H1 (cell line): ENCODE data around the gene EIF4E3. TPM values are rescaled to one million over a fixed set of nuclear protein-coding genes. Genes with fewer than 3 reads are reported as not detected.

ENCODE experiments used
- CTCF ChIA-PET: fragments of 300-600 bp; sonication (Branson Sonifier 250); formaldehyde crosslinking; loops from one replicate; lab custom pipeline; 2021; ENCODE audit not compliant: partially characterized antibody; lab: Charles Lee
- POLR2A ChIA-PET: fragments of 300-600 bp; sonication (Branson Sonifier 250); formaldehyde crosslinking; loops from one replicate; lab custom pipeline; 2021; ENCODE audit warnings: inconsistent platforms; ENCODE audit not compliant: partially characterized antibody; lab: Charles Lee
- DNase-seq, 2 experiments: peaks; one replicate each; pipeline versions ENCODE4 v3.0.0 to v3.0.0-alpha.2; 2010 to 2022; ENCODE audit warnings: low spot score in 2 of 2, low read depth in 1 of 2, mixed read lengths in 1 of 2
- FAIRE-seq: peaks from 2 replicates; lab custom pipeline; 2011; peaks lifted over from hg19 to GRCh38; lab: Jason Lieb, UNC
- H2AFZ ChIP-seq: 2 replicates; pipeline ENCODE4 v1.8.1; 2012; ENCODE audit warnings: low read length, inconsistent platforms
- H2AK5ac ChIP-seq: 2 replicates; pipeline ENCODE4 v1.6.1; 2013; ENCODE audit warnings: low read depth, low read length
- H2BK120ac ChIP-seq: replicated peaks from 2 replicates; pipeline ENCODE3; 2013; ENCODE audit warnings: low read depth, low read length, inconsistent platforms
- H2BK12ac ChIP-seq: 2 replicates; pipeline ENCODE4 v1.6.1; 2013; ENCODE audit warnings: low read depth, low read length
- H2BK15ac ChIP-seq: 2 replicates; pipeline ENCODE4 v1.6.1; 2013; ENCODE audit warnings: low read length
- H2BK20ac ChIP-seq: 2 replicates; pipeline ENCODE4 v1.6.1; 2013; ENCODE audit warnings: low read length
- H2BK5ac ChIP-seq: 2 replicates; pipeline ENCODE4 v1.6.1; 2013; ENCODE audit warnings: low read depth, low read length
- H3K14ac ChIP-seq: 2 replicates; pipeline ENCODE4 v1.6.1; 2013; ENCODE audit warnings: inconsistent platforms; ENCODE audit not compliant: insufficient read length
- H3K18ac ChIP-seq: 2 replicates; pipeline ENCODE4 v1.6.1; 2013; ENCODE audit warnings: low read length; ENCODE audit errors: extremely low read depth
- H3K23ac ChIP-seq: 2 replicates; pipeline ENCODE4 v1.6.1; 2013; ENCODE audit warnings: inconsistent platforms; ENCODE audit not compliant: insufficient read length
- H3K23me2 ChIP-seq: 2 replicates; pipeline ENCODE4 v1.6.1; 2013; ENCODE audit warnings: low read depth, low read length
- H3K27ac ChIP-seq: 2 replicates; pipeline ENCODE4 v1.6.1; 2011; ENCODE audit warnings: low read depth, low read length, inconsistent platforms
- H3K27me3 ChIP-seq, 4 experiments: replicated peaks in 1 of 4; 1 replicate in 1 of 4; 2 replicates in 3 of 4; pipeline versions ENCODE4 v1.6.1 to v1.8.1; 2011 to 2013; ENCODE audit warnings: low read length in 3 of 4, mild to moderate bottlenecking in 3 of 4, inconsistent platforms in 2 of 4, mixed read lengths in 2 of 4, moderate library complexity in 1 of 4; ENCODE audit not compliant: control insufficient read depth in 3 of 4, insufficient read depth in 3 of 4; ENCODE audit errors: extremely low read depth in 1 of 4
- H3K36me3 ChIP-seq, 4 experiments: 2 replicates each; pipeline versions ENCODE4 v1.6.1 to v1.8.1; 2011 to 2013; ENCODE audit warnings: mild to moderate bottlenecking in 4 of 4, low read length in 3 of 4, moderate library complexity in 2 of 4, control low read depth in 1 of 4, inconsistent platforms in 1 of 4; ENCODE audit not compliant: insufficient read depth in 4 of 4, control insufficient read depth in 2 of 4
- H3K4ac ChIP-seq: replicated peaks from 2 replicates; pipeline ENCODE3; 2013; ENCODE audit warnings: low read length, low read depth, mixed read lengths, inconsistent platforms; ENCODE audit not compliant: insufficient read length
- H3K4me1 ChIP-seq, 4 experiments: replicated peaks in 1 of 4; 1 replicate in 1 of 4; 2 replicates in 3 of 4; pipeline versions ENCODE4 v1.6.1 to v1.8.1; 2011 to 2013; ENCODE audit warnings: low read length in 3 of 4, inconsistent platforms in 2 of 4, mixed read lengths in 1 of 4; ENCODE audit not compliant: insufficient read depth in 4 of 4, control insufficient read depth in 3 of 4
- H3K4me2 ChIP-seq, 2 experiments: 2 replicates each; pipeline versions ENCODE4 v1.6.1 to v1.8.1; 2011 to 2013; ENCODE audit warnings: low read depth in 2 of 2, low read length in 2 of 2, control low read depth in 1 of 2, inconsistent platforms in 1 of 2, mild to moderate bottlenecking in 1 of 2; ENCODE audit not compliant: insufficient read depth in 1 of 2
- H3K4me3 ChIP-seq, 4 experiments: fragments of 200-600, 300-600 bp in 1 of 4; sonication (generic), shearing (Covaris generic), sonication (Bioruptor Twin) in 1 of 4; 2 replicates each; pipeline versions ENCODE4 v1.5.1 to v1.8.1; 2011 to 2016; ENCODE audit warnings: low read length in 4 of 4, low read depth in 3 of 4, control low read depth in 2 of 4, inconsistent platforms in 2 of 4, mild to moderate bottlenecking in 2 of 4, mixed read lengths in 1 of 4, moderate library complexity in 1 of 4; ENCODE audit not compliant: insufficient read depth in 2 of 4; ENCODE audit errors: extremely low read depth in 1 of 4
- H3K56ac ChIP-seq: replicated peaks from 2 replicates; pipeline ENCODE3; 2013; ENCODE audit warnings: low read depth, mild to moderate bottlenecking, mixed read lengths, low read length, inconsistent platforms; ENCODE audit not compliant: insufficient read length
- H3K79me1 ChIP-seq: 2 replicates; pipeline ENCODE4 v1.6.1; 2013; ENCODE audit warnings: low read depth, low read length, control low read depth
- H3K79me2 ChIP-seq, 2 experiments: 2 replicates each; pipeline versions ENCODE4 v1.6.1 to v1.8.1; 2012 to 2013; ENCODE audit warnings: low read length in 2 of 2, mild to moderate bottlenecking in 2 of 2, inconsistent platforms in 1 of 2; ENCODE audit not compliant: insufficient read depth in 2 of 2, control insufficient read depth in 1 of 2
- H3K9ac ChIP-seq, 4 experiments: replicated peaks in 1 of 4; 1 replicate in 1 of 4; 2 replicates in 3 of 4; pipeline versions ENCODE4 v1.6.1 to v1.8.1; 2011 to 2013; ENCODE audit warnings: low read depth in 3 of 4, low read length in 3 of 4, control low read depth in 2 of 4, mild to moderate bottlenecking in 2 of 4, moderate library complexity in 2 of 4, inconsistent platforms in 1 of 4; ENCODE audit errors: extremely low read depth in 1 of 4
- H3K9me3 ChIP-seq, 2 experiments: 2 replicates each; pipeline versions ENCODE4 v1.6.1 to v1.8.1; 2012 to 2013; ENCODE audit warnings: mild to moderate bottlenecking in 2 of 2, moderate library complexity in 2 of 2, control low read depth in 1 of 2, inconsistent platforms in 1 of 2, low read depth in 1 of 2, low read length in 1 of 2, mixed read lengths in 1 of 2; ENCODE audit not compliant: insufficient read depth in 2 of 2
- H4K20me1 ChIP-seq, 2 experiments: replicated peaks in 1 of 2; 2 replicates each; pipeline versions ENCODE3 to v1.8.1; 2011 to 2013; ENCODE audit warnings: inconsistent platforms in 2 of 2, low read length in 2 of 2, mild to moderate bottlenecking in 1 of 2; ENCODE audit not compliant: insufficient read depth in 2 of 2, control insufficient read depth in 1 of 2
- H4K5ac ChIP-seq: 2 replicates; pipeline ENCODE4 v1.6.1; 2013; ENCODE audit warnings: low read length, low read depth, mixed read lengths, inconsistent platforms; ENCODE audit not compliant: insufficient read length
- H4K8ac ChIP-seq: 2 replicates; pipeline ENCODE4 v1.8.0; 2013; ENCODE audit warnings: mild to moderate bottlenecking, moderate library complexity, low read length, inconsistent platforms; ENCODE audit not compliant: insufficient read depth; ENCODE audit errors: extremely low read depth
- H4K91ac ChIP-seq: replicated peaks from 2 replicates; pipeline ENCODE3; 2013; ENCODE audit warnings: low read length, mixed read lengths, inconsistent platforms; ENCODE audit not compliant: insufficient read length
- BRCA1 ChIP-seq: IDR thresholded peaks from 2 replicates; pipeline ENCODE4 v1.6.1; 2012; ENCODE audit warnings: low read depth, low read length, improper control_type of control experiment
- CBX8 ChIP-seq: fragments of 300-800, 300-1000 bp; sonication (generic); IDR thresholded peaks from 2 replicates; pipeline ENCODE4 v1.7.1; 2016; ENCODE audit warnings: low read depth, low read length, borderline replicate concordance
- CREB1 ChIP-seq: IDR thresholded peaks from 2 replicates; pipeline ENCODE4 v1.6.1; 2012; ENCODE audit warnings: inconsistent platforms
- CTBP2 ChIP-seq: IDR thresholded peaks from 2 replicates; pipeline ENCODE4 v1.7.0; 2011; ENCODE audit warnings: borderline replicate concordance, mild to moderate bottlenecking, moderate library complexity, mixed read lengths, low read length; ENCODE audit not compliant: insufficient read depth, insufficient read length
- EZH2 ChIP-seq: fragments of 200-600 bp; sonication (generic); IDR thresholded peaks from 2 replicates; pipeline ENCODE4 v1.7.1; 2012; ENCODE audit warnings: low read depth, mild to moderate bottlenecking, moderate library complexity, low read length, inconsistent platforms; ENCODE audit not compliant: severe bottlenecking
- GABPA ChIP-seq: IDR thresholded peaks from 2 replicates; pipeline ENCODE4 v1.6.1; 2011; ENCODE audit warnings: mild to moderate bottlenecking, low read length, moderate library complexity, borderline replicate concordance; ENCODE audit not compliant: insufficient read depth
- MAX ChIP-seq: IDR thresholded peaks from 2 replicates; pipeline ENCODE4 v1.6.1; 2012; ENCODE audit warnings: inconsistent platforms
- TAF1 ChIP-seq: IDR thresholded peaks from 2 replicates; pipeline ENCODE4 v1.6.1; 2011; ENCODE audit warnings: mild to moderate bottlenecking, low read depth, low read length
- WGBS, 2 experiments: shearing (Covaris generic) in 1 of 2; methylation state at CpG; one replicate each; pipeline versions ENCODE4 v1.1.6 to v1.1.7; 2013 to 2015; ENCODE audit warnings: low lambda C conversion rate in 2 of 2, mixed read lengths in 2 of 2, inconsistent platforms in 1 of 2, low coverage in 1 of 2, missing lambda C conversion rate in 1 of 2; ENCODE audit not compliant: insufficient replicate concordance in 2 of 2, insufficient coverage in 1 of 2, insufficient read length in 1 of 2; ENCODE audit errors: extremely low coverage in 1 of 2, missing lambda C conversion rate in 1 of 2; 5-methylcytosine and 5-hydroxymethylcytosine counted together
- polyA plus RNA-seq, 7 experiments: library from polyadenylated mRNA; depleted of rRNA in 3 of 7; stranded (reverse) in 5 of 7; unstranded in 2 of 7; fragments of >200 nt in 5 of 7; fragments of 200-250 nt in 2 of 7; gene quantifications; 1 replicate in 5 of 7; 2 replicates in 1 of 7; 4 replicates in 1 of 7; pipeline versions ENCODE4 v1.2.1 to v1.2.3, GENCODE V29; 2011 to 2013; ENCODE audit warnings: missing spikeins in 2 of 7, mixed read lengths in 2 of 7
- total RNA-seq: library from RNA; stranded (reverse); fragmentation: NEBNext Ultra II Directional; extraction: Animal tissue kit (Norgen Biotek cat#: 25700); gene quantifications from 2 replicates; pipeline ENCODE4 v1.2.1, GENCODE V29; 2021
- TF ChIP-seq, protein P1 (sequence below): IDR thresholded peaks from 2 replicates; pipeline ENCODE4 v1.6.1; 2012; ENCODE audit warnings: inconsistent platforms

EIF4E3 gene
- total and polyA plus RNA-seq, 2 of the 8 experiments (the other 6 are each of a cell fraction or from before 2014, with no cell fraction given) = 5.2 to 17.0 TPM

GRCh38 chr3:71753701-71754609, 28.8 kb upstream of the EIF4E3 start, which contains the start of gene GPR27:
TSS of gene GPR27 (plus strand) at chr3:71753855. CDS start at chr3:71754050, 195 bp downstream.
- Histone ChIP-seq H3K4me3 (peak within 1 kb of the TSS; percentile 50 to 78 (median 54)), H4K20me1 (no peaks in the 10 kb centered on the region), H3K23ac (no peak within 1 kb of the TSS), H2BK12ac (peak within 1 kb of the TSS; percentile 99; the same call in 1 of the 2 replicates), H2AK5ac (no peak within 1 kb of the TSS), H3K56ac (peak within 1 kb of the TSS; percentile 18), H3K4me2 (peak within 1 kb of the TSS; percentile 85 to 98), H4K5ac (peak within 1 kb of the TSS; percentile 36), H2BK120ac (no peak within 1 kb of the TSS), H3K79me2 (no peaks in the 10 kb centered on the region; a peak in 1 of 4 replicates), H3K4ac (no peak within 1 kb of the TSS), H3K27ac (no peak within 1 kb of the TSS), H4K8ac (peak within 1 kb of the TSS; percentile 73), H3K18ac (peak within 1 kb of the TSS; percentile 95), H3K4me1 (peaks cover 0 to 12% (median 5%) of the 10 kb centered on the region in 4 experiments), H2AFZ (peak within 1 kb of the TSS; percentile 74; the same call in 1 of the 2 replicates), H3K23me2 (peaks cover 10% of the 10 kb centered on the region; the same call in 1 of the 2 replicates), H2BK15ac (peak within 1 kb of the TSS; percentile 100; the same call in 1 of the 2 replicates), H3K36me3 (no peaks in the 10 kb centered on the region), H3K9me3 (no peaks in the 10 kb centered on the region), H3K27me3 (peaks cover 15 to 47% (median 41%) of the 10 kb centered on the region in 4 experiments), H4K91ac (peak within 1 kb of the TSS; percentile 96), H3K79me1 (no peaks in the 10 kb centered on the region), H2BK5ac (peak within 1 kb of the TSS; percentile 53; the same call in 1 of the 2 replicates), H3K14ac (no peak within 1 kb of the TSS), H3K9ac (peak within 1 kb of the TSS; percentile 66 to 89 (median 78)), H2BK20ac (peak within 1 kb of the TSS; percentile 76; the same call in 1 of the 2 replicates)
- FAIRE-seq (no peak), DNase-seq (peak in 1 of 2 experiments; percentile 72)
- ChIA-PET POLR2A (interaction anchor here (1.1 to 1.9 kb wide), 5 partner anchors 20 to 61 kb away, joined by 3 to 6 read pairs (median 4); partner anchors contain the start of gene PROK2), CTCF (interaction anchor here (0.7 kb wide), 1 partner anchor 24 kb away, joined by 3 read pairs; no protein-coding TSS in a partner anchor)
- 1% methylated on average over 59 of the region's 131 CpGs; no CpG with 5 or more reads in 1 of the 2 experiments for WGBS, 2 experiments
- TF ChIP-seq TAF1 (peak; percentile 44), BRCA1 (no peak), GABPA (peak; percentile 44; the same call in 1 of the 2 replicates), MAX (peak; percentile 80; the same call in 1 of the 2 replicates), CREB1 (no peak), CTBP2 (no peak), EZH2 (peak; percentile 10), CBX8 (no peak)
- TF ChIP-seq, protein P1, sequence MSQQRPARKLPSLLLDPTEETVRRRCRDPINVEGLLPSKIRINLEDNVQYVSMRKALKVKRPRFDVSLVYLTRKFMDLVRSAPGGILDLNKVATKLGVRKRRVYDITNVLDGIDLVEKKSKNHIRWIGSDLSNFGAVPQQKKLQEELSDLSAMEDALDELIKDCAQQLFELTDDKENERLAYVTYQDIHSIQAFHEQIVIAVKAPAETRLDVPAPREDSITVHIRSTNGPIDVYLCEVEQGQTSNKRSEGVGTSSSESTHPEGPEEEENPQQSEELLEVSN = peak; percentile 84
